NB4 (cell line): ENCODE data around the gene COX6A1.
"Not testable (repeated sequence)": the region's sequence is repeated elsewhere in the genome, so short reads cannot be mapped to it uniquely, and the experiment has no call there.

Experiments
- MAX ChIP-seq: IDR thresholded peaks from 2 replicates; pipeline ENCODE4 v1.6.1; 2011; ENCODE audit warnings: low read depth, low read length
- POLR2A ChIP-seq: IDR thresholded peaks from 2 replicates; pipeline ENCODE4 v1.6.1; 2011; ENCODE audit warnings: mild to moderate bottlenecking; ENCODE audit not compliant: insufficient read length; ENCODE audit errors: extremely low read depth
- TF ChIP-seq, protein P1 (sequence below): IDR thresholded peaks from one replicate; pipeline ENCODE4 v1.5.1; 2012; ENCODE audit warnings: low read depth, low read length

DNA sequence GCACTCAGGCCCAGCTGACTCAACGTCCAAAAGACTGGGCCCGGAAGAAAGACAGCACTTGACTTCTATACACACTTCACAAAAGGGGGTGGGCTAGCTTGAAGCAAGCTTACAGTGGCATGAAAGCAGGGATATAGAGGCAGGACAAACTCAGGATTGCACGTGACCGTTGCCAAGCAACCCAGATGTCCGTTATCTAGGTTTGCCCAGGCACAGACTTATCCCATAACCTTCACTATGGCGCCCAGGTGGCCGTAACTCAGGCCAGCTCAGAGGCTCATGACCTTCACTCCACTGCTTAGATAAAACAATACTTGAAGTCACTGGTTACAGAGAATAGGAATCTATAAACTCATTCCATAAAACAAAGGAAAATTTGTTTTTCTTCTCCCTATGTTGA is 49.6 kb downstream of the COX6A1 start:
- TF ChIP-seq, protein P1, sequence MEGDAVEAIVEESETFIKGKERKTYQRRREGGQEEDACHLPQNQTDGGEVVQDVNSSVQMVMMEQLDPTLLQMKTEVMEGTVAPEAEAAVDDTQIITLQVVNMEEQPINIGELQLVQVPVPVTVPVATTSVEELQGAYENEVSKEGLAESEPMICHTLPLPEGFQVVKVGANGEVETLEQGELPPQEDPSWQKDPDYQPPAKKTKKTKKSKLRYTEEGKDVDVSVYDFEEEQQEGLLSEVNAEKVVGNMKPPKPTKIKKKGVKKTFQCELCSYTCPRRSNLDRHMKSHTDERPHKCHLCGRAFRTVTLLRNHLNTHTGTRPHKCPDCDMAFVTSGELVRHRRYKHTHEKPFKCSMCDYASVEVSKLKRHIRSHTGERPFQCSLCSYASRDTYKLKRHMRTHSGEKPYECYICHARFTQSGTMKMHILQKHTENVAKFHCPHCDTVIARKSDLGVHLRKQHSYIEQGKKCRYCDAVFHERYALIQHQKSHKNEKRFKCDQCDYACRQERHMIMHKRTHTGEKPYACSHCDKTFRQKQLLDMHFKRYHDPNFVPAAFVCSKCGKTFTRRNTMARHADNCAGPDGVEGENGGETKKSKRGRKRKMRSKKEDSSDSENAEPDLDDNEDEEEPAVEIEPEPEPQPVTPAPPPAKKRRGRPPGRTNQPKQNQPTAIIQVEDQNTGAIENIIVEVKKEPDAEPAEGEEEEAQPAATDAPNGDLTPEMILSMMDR: not testable (repeated sequence)
- not testable (repeated sequence) for TF ChIP-seq POLR2A, MAX
